Measurements from ENCODE around the gene SORCS2.

The SORCS2 gene

DNA sequence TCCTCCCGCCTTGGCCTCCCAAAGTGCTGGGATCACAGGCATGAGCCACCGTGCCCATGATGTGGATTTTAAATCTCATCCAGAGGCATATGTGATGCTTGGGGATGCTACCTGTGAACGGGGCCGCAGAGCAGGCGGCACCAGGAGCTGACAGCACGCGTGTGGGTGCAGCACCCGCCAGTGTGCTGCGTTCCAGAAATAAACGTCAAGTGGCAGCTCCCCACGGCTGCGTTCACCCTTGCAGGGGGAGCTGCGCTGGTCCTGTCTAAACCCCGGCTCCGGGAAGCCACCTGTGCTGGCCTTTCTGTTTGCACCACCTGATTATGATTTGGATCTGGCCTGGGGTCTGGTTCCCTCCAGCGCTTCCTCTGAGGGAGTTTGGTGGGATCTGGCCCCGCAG, 77.8 kb downstream of the SORCS2 start:
- DNase-seq (ENCODE audit: low read depth) = no peak

DNA sequence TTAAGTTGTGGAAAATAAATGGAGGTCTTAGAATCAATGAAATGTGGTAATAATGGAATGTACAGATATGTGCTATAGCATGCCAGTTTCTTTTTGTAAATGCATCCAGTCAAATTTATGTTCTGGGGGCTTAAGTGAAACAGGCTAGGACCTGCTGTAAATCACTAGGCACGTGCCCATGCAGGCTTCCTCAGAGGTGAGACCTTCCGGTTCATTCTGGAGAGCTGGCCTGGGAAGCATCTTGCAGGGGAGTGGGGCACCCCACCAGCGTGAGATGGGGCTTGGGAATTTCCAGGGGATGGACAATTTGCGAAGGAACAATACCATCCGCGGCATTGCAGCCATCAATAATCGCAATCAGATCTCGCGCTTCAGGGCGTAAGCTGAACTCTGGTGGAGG, 80.1 kb downstream of the SORCS2 start:
- no peak for DNase-seq (ENCODE audit: low read depth)

DNA sequence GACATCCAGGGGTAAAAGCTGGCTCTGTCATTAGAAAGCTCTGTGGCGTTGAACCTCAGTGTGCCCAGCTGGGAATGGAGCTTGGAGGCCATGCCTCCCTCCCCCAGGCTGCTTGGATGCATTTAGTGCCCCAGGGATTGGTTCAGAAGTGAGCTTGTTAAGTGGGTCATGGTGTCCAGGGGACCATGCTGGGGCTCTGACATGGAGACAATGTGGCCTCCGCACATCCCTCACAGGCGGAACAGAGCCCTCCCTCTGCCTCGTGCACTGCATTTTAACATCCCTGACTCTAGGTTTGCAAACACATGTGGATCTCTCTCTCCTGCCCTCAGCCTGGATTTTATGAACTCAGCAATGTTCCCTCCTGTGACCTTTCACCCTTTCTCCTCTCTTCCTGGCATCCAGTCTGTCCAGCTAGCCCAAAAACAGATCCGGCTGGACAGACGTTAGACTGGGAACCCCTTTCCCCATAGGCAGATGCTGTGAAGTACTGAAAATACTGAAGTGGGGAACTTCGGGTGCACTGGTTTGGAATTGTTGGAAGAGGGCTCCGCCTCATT, 81.5 kb downstream of the SORCS2 start:
- no peak for DNase-seq (ENCODE audit: low read depth)

- no peak for DNase-seq (ENCODE audit: low read depth)
Observed at GRCh38 chr4:7275067-7275466, 82.7 kb downstream of the SORCS2 start.

GRCh38 chr4:7275490-7276154, 83.3 kb downstream of the SORCS2 start:
- no peak for DNase-seq (ENCODE audit: low read depth)

DNA sequence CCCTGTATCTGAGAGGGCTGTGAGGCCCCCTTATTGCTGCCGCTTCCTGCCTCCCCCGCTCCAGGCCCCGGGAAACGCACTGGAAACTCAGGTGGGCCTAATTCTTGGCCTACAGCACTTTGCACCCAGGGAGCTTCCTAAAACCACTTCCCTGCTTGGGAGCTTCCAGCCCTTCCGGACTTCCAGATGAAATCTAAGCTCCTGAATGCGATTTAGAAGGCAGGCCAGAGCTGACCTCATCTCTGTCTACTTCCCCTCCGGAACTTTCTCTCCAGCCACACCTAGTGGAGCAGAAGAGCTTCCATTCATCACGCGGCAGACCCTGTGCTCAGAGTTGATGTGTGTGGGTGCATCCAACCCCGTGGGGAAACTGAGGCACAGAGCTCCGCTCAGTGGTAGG, 84.2 kb downstream of the SORCS2 start:
- no peak for DNase-seq (ENCODE audit: low read depth)

DNA sequence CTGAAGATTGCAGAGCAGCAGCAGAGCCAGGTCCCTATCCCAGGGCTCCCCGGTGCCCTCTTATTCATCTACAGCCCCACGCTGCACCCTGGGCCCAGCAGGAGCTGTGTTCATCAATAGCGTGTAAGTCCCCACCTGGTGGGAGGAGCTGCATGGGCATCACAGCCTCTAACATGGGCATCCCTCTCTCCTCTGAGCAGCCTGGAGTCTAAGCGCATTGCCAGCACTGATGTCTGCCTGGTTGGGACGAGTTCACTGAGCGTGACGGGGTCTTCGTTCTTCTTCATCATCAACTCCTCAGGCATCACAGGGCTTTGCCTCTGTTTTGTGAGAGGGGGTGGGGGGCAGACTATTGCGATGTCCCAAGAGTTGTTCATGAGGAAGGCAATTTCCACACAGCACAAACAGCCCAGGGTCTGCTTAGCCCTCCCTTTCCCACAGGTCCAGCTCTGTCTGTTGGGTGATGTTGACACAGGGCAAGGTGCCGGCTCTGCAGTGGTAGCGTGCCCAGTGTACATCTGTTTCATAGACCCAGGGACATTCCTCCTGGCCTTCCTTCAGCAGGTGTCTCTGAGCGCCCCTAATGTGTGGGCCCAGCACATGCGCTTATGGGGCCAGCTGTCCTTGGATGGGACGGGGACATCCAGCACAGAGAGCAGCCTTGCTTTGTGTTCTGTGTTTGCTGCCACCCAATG, 85.9 kb downstream of the SORCS2 start:
- no peak for DNase-seq (ENCODE audit: low read depth)

DNA sequence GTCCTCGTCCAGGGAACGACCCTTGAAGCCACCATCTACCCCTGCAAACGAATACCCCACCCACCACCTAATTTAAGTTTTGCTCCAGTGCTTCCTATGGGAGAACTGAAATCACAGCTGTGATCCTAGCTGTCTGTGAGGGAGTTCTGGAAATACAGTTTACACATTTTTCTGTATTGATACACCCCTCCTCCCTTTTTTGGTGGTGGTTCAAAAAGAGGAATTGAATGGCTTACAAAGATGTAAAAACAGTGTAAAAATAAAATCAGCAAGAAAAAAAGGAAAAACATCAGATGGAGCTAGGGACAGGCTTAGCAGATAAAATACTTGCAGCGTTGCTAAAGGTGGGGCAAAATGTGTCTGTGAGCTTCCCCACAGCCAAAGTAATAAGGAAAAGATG, 86.6 kb downstream of the SORCS2 start:
- no peak for DNase-seq (ENCODE audit: low read depth)

DNA sequence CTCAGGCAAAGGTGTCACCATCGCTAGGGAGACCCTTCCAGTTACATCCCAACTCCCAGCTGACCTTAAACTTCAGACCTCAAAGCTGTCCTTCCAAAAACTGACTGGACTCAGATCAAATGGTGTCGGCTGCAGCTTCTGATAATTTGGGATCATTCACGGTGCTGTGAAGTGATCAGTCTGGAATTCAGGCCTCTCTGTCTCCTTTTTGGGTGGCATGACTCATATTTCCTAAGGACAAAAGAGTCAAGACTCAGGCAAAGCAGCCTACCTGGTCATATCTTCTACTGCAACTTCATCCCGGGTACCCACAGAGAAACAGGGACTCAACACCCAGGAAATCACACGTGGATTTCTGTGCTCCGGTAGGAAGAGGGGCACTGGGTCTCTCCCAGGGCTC, 87.6 kb downstream of the SORCS2 start:
- no peak for DNase-seq (ENCODE audit: low read depth)

DNA sequence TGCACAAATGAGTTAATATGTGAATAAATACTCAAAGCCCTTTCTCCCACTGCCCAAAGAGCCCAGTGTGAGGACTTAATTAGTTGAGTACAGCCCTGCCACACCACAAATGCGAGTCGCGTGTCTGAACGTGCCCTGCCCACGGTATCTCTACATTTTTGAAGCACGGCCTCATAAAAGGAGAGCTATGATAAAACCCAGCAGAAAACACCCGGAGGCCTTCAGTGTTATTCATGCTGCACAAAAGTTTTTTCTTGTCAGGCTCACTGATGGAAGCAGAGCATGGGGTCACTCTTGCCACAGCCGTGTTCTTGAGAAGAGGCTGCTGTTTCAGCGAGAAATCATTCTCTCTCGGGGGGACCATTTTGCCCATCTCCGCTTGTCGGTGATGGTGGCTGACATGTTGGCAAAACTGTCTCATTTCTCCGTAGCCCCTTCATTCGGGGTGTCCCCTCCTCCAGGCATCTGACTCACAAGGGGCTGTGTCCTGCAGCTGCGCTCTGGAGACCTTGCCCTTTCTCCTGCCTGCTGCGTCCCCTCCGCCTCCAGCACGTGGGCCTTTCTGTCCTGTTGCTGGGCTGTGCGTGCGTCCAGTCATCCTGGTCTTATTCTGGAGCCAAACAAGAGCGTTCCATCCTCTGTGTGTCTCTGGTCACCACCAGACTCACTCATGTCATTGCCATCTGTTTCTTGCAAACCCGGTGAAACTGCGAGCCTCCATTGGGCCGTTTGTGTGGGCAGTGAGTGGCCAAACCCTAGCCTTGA, 88.8 kb downstream of the SORCS2 start:
- DNase-seq (ENCODE audit: low read depth) = no peak

DNA sequence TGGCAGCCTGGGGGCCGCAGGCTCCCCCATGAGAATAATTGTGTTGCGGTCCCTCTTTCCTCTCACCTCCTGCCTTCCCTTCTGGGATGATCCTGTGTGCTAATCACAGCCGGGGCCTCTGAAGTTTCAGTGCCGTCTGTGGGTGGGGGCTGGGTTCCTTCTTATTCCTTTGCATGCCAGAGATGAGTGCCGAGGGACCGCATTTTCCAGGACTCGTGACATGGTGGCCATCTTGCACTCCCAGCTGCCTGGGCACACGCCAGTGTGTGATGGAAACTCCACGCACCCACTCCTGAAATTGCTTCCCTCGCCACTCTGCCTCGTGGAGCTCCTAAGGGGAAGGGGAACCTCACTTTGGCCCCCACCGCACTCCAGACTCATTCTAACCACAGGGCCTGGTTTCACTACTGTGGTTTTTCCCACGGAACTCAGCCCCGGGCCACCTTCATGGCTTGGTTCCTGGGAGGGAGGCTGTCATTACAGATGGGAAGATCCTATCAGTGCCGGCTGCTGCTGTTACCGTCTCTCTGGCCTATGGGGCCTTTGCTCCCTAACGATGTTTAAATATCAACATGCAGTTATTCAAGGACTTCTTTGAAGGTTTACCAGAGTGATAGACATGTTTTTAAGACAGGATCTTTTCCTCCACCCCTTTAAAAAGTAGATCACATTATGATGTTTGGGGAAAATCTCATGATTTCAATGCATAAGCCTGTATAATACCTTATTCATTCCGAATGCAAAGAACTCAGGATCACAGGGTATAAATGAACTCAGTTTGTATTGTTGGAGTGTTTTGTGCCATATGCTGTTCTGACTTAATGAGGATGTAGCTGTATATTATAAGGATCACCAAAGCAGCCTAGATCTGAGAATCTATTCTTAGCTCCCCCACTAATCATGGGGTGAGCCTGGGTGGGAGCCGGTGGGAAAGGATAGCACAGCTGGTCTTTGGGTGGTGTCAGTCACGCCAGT, 89.6 kb downstream of the SORCS2 start:
- DNase-seq (ENCODE audit: low read depth) = no peak

DNA sequence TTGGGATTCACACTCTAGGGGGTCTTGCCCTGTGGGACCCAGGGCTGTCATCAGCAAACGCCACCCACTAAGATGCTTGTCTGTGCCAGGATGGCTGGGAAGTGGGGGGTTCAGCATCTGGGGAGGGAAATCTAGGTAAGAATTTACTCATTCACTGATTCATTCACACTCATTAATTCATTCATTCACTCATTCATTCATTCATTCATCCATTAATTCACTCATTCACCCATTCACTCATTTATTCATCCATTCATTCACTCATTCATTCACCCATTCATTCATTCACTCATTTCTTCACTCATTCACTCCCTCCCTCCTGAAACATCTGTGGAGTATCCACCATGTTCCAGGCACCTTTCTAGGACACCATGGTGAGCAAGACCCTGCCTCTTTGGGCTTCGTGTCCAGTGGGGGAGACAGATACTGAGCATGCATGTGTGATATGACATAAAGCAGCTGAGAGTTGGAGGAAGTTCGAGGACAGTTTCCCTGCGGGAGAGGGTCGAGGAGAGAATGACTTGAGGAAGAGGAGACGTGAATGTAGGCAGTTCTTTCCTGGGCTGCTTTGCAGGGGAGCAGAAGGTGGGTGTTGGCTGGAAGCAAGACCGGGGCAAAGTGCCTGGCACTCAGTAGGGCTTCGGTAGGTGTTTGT, 90.6 kb downstream of the SORCS2 start:
- no peak for DNase-seq (ENCODE audit: low read depth)

- DNase-seq (ENCODE audit: low read depth) = no peak
Observed at GRCh38 chr4:7285244-7286094, 93.1 kb downstream of the SORCS2 start.

- no peak for DNase-seq (ENCODE audit: low read depth)
Observed at GRCh38 chr4:7286170-7286569, 93.8 kb downstream of the SORCS2 start.

DNA sequence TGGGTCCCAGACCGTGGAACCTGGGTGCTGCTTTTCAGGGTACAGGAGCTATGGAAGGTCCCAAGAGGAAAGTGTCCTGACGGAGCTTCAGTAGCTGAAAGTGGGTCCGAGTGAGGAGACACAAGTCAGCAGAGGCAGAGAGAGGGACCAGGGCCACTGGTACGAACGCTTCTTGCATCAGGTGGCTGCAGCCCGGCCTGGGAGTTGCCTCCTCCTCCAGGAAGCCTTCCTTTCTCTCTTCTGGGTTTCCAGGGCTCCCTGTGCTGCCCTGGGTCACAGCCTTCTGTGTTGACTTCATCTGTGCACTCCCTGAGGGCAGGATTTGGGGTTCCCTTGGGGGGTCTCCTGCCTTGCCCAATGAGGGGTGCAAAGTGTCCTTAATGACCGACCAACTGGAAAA, 94.5 kb downstream of the SORCS2 start:
- DNase-seq (ENCODE audit: low read depth) = no peak

- DNase-seq (ENCODE audit: low read depth) = no peak
Observed at GRCh38 chr4:7287274-7287917, 95.1 kb downstream of the SORCS2 start.

DNA sequence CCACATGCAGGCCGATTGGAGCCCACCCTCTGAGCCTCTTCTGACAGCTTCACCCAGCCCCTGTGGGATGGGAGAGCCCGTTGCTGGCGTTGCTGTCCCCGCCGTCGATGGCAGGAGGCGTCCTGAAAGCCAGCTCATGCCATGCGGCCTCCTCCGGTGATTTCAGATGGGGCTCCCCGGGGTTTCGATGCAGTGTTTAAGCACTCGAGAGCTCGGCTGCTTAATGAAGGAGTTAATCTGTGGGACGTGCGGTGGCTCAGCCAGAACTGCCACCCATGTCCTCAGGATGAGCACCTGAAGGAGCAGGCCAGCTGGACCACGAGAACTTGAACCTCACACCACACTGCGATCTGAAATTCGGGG, 95.6 kb downstream of the SORCS2 start:
- no peak for DNase-seq (ENCODE audit: low read depth)

GRCh38 chr4:7288751-7289523, 96.6 kb downstream of the SORCS2 start:
- no peak for DNase-seq (ENCODE audit: low read depth)

- DNase-seq (ENCODE audit: low read depth) = no peak
Observed at GRCh38 chr4:7289589-7289988, 97.3 kb downstream of the SORCS2 start.

Data from GM04504 (cell line).